Muscle of leg (tissue), 11 donors: ENCODE results near the gene BCL2. TPM values are rescaled to one million over a fixed set of nuclear protein-coding genes. Genes with fewer than 3 reads are reported as not detected.
"Not testable (repeated sequence)": the region's sequence is repeated elsewhere in the genome, so short reads cannot be mapped to it uniquely, and the experiment has no call there.

Experiments
- DNase-seq: peaks from one replicate; pipeline ENCODE4 v3.0.0; 2013
- H3K27ac ChIP-seq: one replicate; pipeline ENCODE4 v1.5.1; 2013; ENCODE audit warnings: mild to moderate bottlenecking, low read length, control low read depth
- H3K27me3 ChIP-seq: one replicate; pipeline ENCODE4 v1.6.1; 2013; ENCODE audit warnings: low read length; ENCODE audit not compliant: control insufficient read depth, insufficient read depth
- H3K36me3 ChIP-seq: one replicate; pipeline ENCODE4 v1.6.1; 2013; ENCODE audit warnings: low read length; ENCODE audit not compliant: control insufficient read depth, insufficient read depth
- H3K4me1 ChIP-seq: one replicate; pipeline ENCODE4 v1.6.1; 2013; ENCODE audit warnings: low read length; ENCODE audit not compliant: control insufficient read depth, insufficient read depth
- H3K4me3 ChIP-seq: one replicate; pipeline ENCODE4 v1.5.1; 2013; ENCODE audit warnings: low read length, control low read depth
- H3K9me3 ChIP-seq: replicated peaks from 2 replicates; pipeline ENCODE4 v1.6.1; 2013; ENCODE audit warnings: low read depth, low read length; ENCODE audit not compliant: control insufficient read depth
- WGBS: methylation state at CpG from one replicate; pipeline ENCODE4 v1.1.5; 2013; ENCODE audit warnings: missing lambda C conversion rate; ENCODE audit not compliant: insufficient coverage; 5-methylcytosine and 5-hydroxymethylcytosine counted together
- polyA plus RNA-seq, 8 donors: library from polyadenylated mRNA; unstranded; fragments of 120-200 nt; gene quantifications; one replicate each; pipeline versions ENCODE4 v1.2.1 to v1.2.3, GENCODE V29; 2013; ENCODE audit warnings: inconsistent platforms in 1 of 8, low replicate concordance in 1 of 8; ENCODE audit not compliant: insufficient read length in 8 of 8, insufficient read depth in 1 of 8
- total RNA-seq: library from RNA; stranded (reverse); fragments of 120-200 nt; gene quantifications from one replicate; pipeline ENCODE4 v1.2.4, GENCODE V29; 2013

The BCL2 gene
- total and polyA plus RNA-seq, 9 donors = 13.0 to 22.3 (median 16.5) TPM

GRCh38 chr18:63236921-63237846, 82.4 kb downstream of the BCL2 start:
- peak overlapping the region; percentile 84 for H3K27ac ChIP-seq
- H3K9me3 ChIP-seq = no peaks in the 10 kb centered on the region
- no peaks in the 10 kb centered on the region for H3K27me3 ChIP-seq
- whole genome bisulfite sequencing = 36% methylated on average over 8 of the region's 21 CpGs
- H3K4me1 ChIP-seq = peaks cover 24% of the 10 kb centered on the region
- H3K4me3 ChIP-seq = peak overlapping the region; percentile 14
- peak; percentile 90 for DNase-seq
- H3K36me3 ChIP-seq = no peaks in the 10 kb centered on the region

- H3K36me3 ChIP-seq = no peaks in the 10 kb centered on the region
- no peaks in the 10 kb centered on the region for H3K9me3 ChIP-seq
- WGBS = 88% methylated on average over 8 of the region's 14 CpGs
- H3K27me3 ChIP-seq = no peaks in the 10 kb centered on the region
- peaks cover 24% of the 10 kb centered on the region for H3K4me1 ChIP-seq
- H3K4me3 ChIP-seq = no peak overlapping the region
- DNase-seq = peak; percentile 77
- peak overlapping the region; percentile 84 for H3K27ac ChIP-seq
Measured at GRCh38 chr18:63236406-63236805, 83.2 kb downstream of the BCL2 start.

GRCh38 chr18:63235920-63236319, 83.6 kb downstream of the BCL2 start:
- 100% methylated on average over 1 of the region's 4 CpGs for WGBS
- not testable (repeated sequence) for DNase-seq, H3K36me3 ChIP-seq, H3K4me3 ChIP-seq, H3K27me3 ChIP-seq, H3K9me3 ChIP-seq, H3K27ac ChIP-seq
- peaks cover 24% of the 10 kb centered on the region for H3K4me1 ChIP-seq

GRCh38 chr18:63234841-63235240, 84.7 kb downstream of the BCL2 start:
- no CpG with 5 or more reads among the region's 3 CpGs for WGBS

GRCh38 chr18:63234432-63234831, 85.1 kb downstream of the BCL2 start:
- WGBS = no CpG with 5 or more reads among the region's 5 CpGs
- no peaks in the 10 kb centered on the region for H3K36me3 ChIP-seq
- no peak for DNase-seq
- H3K27ac ChIP-seq = no peak overlapping the region
- no peaks in the 10 kb centered on the region for H3K9me3 ChIP-seq
- H3K4me1 ChIP-seq = peaks cover 20% of the 10 kb centered on the region
- no peaks in the 10 kb centered on the region for H3K27me3 ChIP-seq
- no peak overlapping the region for H3K4me3 ChIP-seq

More at GRCh38 chr18:63234841-63235240, 84.7 kb downstream of the BCL2 start:
- Histone ChIP-seq H3K9me3 (no peaks in the 10 kb centered on the region), H3K4me3 (no peak overlapping the region), H3K27me3 (no peaks in the 10 kb centered on the region), H3K36me3 (no peaks in the 10 kb centered on the region), H3K27ac (no peak overlapping the region), H3K4me1 (peaks cover 23% of the 10 kb centered on the region)
- no peak for DNase-seq

GRCh38 chr18:63233334-63233733, 86.2 kb downstream of the BCL2 start:
- Histone ChIP-seq H3K9me3 (no peaks in the 10 kb centered on the region), H3K27me3 (no peaks in the 10 kb centered on the region), H3K36me3 (no peaks in the 10 kb centered on the region), H3K4me3 (no peak overlapping the region), H3K4me1 (peaks cover 13% of the 10 kb centered on the region), H3K27ac (no peak overlapping the region)
- 85% methylated on average over 4 of the region's 9 CpGs for WGBS
- no peak for DNase-seq

GRCh38 chr18:63232826-63233225, 86.7 kb downstream of the BCL2 start:
- Histone ChIP-seq H3K27me3 (no peaks in the 10 kb centered on the region), H3K27ac (no peak overlapping the region), H3K9me3 (no peaks in the 10 kb centered on the region), H3K4me3 (no peak overlapping the region), H3K4me1 (peaks cover 9% of the 10 kb centered on the region), H3K36me3 (no peaks in the 10 kb centered on the region)
- no CpG with 5 or more reads among the region's 2 CpGs for WGBS
- no peak for DNase-seq

- no peak for DNase-seq
- Histone ChIP-seq H3K36me3 (no peaks in the 10 kb centered on the region), H3K27me3 (no peaks in the 10 kb centered on the region), H3K27ac (no peak overlapping the region), H3K9me3 (no peaks in the 10 kb centered on the region), H3K4me1 (no peaks in the 10 kb centered on the region), H3K4me3 (no peak overlapping the region)
Measured at GRCh38 chr18:63229971-63230370, 89.6 kb downstream of the BCL2 start.

- DNase-seq = no peak
- Histone ChIP-seq H3K27ac (no peak overlapping the region), H3K36me3 (no peaks in the 10 kb centered on the region), H3K4me1 (no peaks in the 10 kb centered on the region), H3K27me3 (no peaks in the 10 kb centered on the region), H3K9me3 (no peaks in the 10 kb centered on the region), H3K4me3 (no peak overlapping the region)
- WGBS = 94% methylated on average over 6 of the region's 6 CpGs
Measured at GRCh38 chr18:63225434-63225833, 94.1 kb downstream of the BCL2 start.

- no peaks in the 10 kb centered on the region for H3K9me3 ChIP-seq
- no peak overlapping the region for H3K27ac ChIP-seq
- no peaks in the 10 kb centered on the region for H3K4me1 ChIP-seq
- H3K27me3 ChIP-seq = no peaks in the 10 kb centered on the region
- H3K36me3 ChIP-seq = no peaks in the 10 kb centered on the region
- WGBS = 100% methylated on average over 2 of the region's 2 CpGs
- no peak for DNase-seq
- H3K4me3 ChIP-seq = no peak overlapping the region
Measured at GRCh38 chr18:63224630-63225029, 94.9 kb downstream of the BCL2 start.
